Measurements from ENCODE around the gene IQSEC1. TPM values are rescaled to one million over a fixed set of nuclear protein-coding genes. Genes with fewer than 3 reads are reported as not detected.

Gene IQSEC1
- total and polyA plus RNA-seq, 10 of the 15 experiments (the other 5 are each of a cell fraction or from before 2014, with no cell fraction given), result 0.92 to 55.2 (median 8.5) TPM

DNA sequence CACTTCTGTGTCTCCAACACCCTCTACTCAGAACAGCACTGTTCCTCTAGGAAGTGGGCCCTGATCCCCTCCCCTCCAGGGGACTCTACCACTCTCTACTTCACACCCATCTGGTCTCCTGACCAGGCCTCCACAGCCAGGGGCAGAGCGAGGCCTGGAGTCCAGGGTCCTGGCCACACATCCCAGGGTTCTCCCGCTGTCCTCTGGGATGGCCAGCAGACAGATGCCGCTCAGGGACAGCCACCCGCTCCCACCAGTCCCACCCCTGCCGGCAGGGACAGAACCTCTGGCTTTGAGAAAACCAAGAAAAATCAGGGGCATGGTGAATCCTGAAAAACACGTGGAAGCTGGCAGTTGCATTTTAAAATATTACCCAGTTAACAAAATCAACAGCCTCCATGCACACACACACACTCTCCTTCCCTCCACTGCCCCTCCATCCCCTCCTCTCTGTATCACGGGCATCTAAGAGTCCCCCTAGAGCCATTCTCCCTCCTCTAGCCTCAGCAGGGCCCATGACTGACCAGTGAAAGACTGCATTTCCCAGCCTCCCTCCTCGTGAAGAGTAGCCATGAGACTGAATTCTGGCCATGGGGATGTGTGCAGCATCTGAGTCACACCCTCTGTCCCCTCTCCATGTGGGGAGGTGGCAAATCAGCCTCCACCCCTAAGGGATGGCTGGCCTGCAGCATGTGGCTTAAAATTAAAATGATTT, 32.1 kb upstream of the IQSEC1 start:
- Histone ChIP-seq H3K4me2 (ENCODE audit: control insufficient read depth, insufficient read depth) (no peak overlapping the region), H3K4me3 (no peak overlapping the region), H3K27ac (ENCODE audit: control insufficient read depth, insufficient read depth) (no peak overlapping the region), H3K9ac (ENCODE audit: control insufficient read depth, insufficient read depth, low read length) (no peak overlapping the region), H2AFZ (ENCODE audit: control insufficient read depth, low read depth, low read length) (no peak overlapping the region), H3K27me3 (replicated peaks in 1 of 2; ENCODE audit: control insufficient read depth in 2 of 2, insufficient read depth in 2 of 2, low read length in 1 of 2) (no peaks in the 10 kb centered on the region), H3K9me3 (replicated peaks; ENCODE audit: control insufficient read depth, insufficient read depth, low read length) (no peaks in the 10 kb centered on the region), H3K79me2 (ENCODE audit: control insufficient read depth, insufficient read depth, low read length) (no peaks in the 10 kb centered on the region), H4K20me1 (ENCODE audit: control insufficient read depth, insufficient read depth) (no peaks in the 10 kb centered on the region), H3K36me3 (ENCODE audit: control insufficient read depth in 2 of 2, insufficient read depth in 2 of 2, low read length in 1 of 2) (no peaks in the 10 kb centered on the region), H3K4me1 (ENCODE audit: control insufficient read depth, insufficient read depth, low read length) (peaks cover 1% of the 10 kb centered on the region)
- ChIA-PET RAD21 (ENCODE audit: unreplicated experiment) (no interaction called here), SMC1A (ENCODE audit: uncharacterized antibody, unreplicated experiment) (no interaction called here), CTCF (interaction anchor here (6.5 kb wide), 1 partner anchor 13 kb away, joined by 46 read pairs; no protein-coding TSS in a partner anchor), POLR2A (no interaction called here)
- intact Hi-C loops (cut with micrococcal nuclease; ENCODE audit: unreplicated experiment) (no loop called here), in situ Hi-C loops (cut with MboI) (no loop called here)
- BruUV-seq (replicated peaks), result no TSS peak
- ATAC-seq (no peak), DNase-seq (ENCODE audit: low read depth, low spot score) (no peak), FAIRE-seq (no peak)
- 40% methylated on average over 8 of the region's 8 CpGs for WGBS (ENCODE audit: insufficient coverage, insufficient replicate concordance, low lambda C conversion rate, missing lambda C conversion rate)
- TF ChIP-seq IRF4 (IDR thresholded peaks at IDR 0.05; ENCODE audit: low read depth, low read length) (no peak), BHLHE40 (IDR thresholded peaks at IDR 0.05; ENCODE audit: borderline replicate concordance in 1 of 2, low read depth in 2 of 2, low read length in 1 of 2) (no peak), RFX5 (IDR thresholded peaks at IDR 0.05; ENCODE audit: low read depth, low read length) (no peak), YBX1 (IDR thresholded peaks at IDR 0.05) (no peak), ZNF622 (IDR thresholded peaks at IDR 0.05) (no peak), IKZF1 (conservative IDR thresholded peaks at IDR 0.05) (no peak), BCL11A (IDR thresholded peaks at IDR 0.05; ENCODE audit: low read depth, low read length) (no peak), NR2C1 (IDR thresholded peaks at IDR 0.05) (no peak), MEF2B (IDR thresholded peaks at IDR 0.05; ENCODE audit: partially characterized antibody, poor library complexity, severe bottlenecking) (no peak), LARP7 (IDR thresholded peaks at IDR 0.05) (no peak), PAX8 (IDR thresholded peaks at IDR 0.05) (no peak)
- TF ChIP-seq, protein P1, sequence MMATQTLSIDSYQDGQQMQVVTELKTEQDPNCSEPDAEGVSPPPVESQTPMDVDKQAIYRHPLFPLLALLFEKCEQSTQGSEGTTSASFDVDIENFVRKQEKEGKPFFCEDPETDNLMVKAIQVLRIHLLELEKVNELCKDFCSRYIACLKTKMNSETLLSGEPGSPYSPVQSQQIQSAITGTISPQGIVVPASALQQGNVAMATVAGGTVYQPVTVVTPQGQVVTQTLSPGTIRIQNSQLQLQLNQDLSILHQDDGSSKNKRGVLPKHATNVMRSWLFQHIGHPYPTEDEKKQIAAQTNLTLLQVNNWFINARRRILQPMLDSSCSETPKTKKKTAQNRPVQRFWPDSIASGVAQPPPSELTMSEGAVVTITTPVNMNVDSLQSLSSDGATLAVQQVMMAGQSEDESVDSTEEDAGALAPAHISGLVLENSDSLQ (IDR thresholded peaks at IDR 0.05), result no peak
- TF ChIP-seq, protein P2, sequence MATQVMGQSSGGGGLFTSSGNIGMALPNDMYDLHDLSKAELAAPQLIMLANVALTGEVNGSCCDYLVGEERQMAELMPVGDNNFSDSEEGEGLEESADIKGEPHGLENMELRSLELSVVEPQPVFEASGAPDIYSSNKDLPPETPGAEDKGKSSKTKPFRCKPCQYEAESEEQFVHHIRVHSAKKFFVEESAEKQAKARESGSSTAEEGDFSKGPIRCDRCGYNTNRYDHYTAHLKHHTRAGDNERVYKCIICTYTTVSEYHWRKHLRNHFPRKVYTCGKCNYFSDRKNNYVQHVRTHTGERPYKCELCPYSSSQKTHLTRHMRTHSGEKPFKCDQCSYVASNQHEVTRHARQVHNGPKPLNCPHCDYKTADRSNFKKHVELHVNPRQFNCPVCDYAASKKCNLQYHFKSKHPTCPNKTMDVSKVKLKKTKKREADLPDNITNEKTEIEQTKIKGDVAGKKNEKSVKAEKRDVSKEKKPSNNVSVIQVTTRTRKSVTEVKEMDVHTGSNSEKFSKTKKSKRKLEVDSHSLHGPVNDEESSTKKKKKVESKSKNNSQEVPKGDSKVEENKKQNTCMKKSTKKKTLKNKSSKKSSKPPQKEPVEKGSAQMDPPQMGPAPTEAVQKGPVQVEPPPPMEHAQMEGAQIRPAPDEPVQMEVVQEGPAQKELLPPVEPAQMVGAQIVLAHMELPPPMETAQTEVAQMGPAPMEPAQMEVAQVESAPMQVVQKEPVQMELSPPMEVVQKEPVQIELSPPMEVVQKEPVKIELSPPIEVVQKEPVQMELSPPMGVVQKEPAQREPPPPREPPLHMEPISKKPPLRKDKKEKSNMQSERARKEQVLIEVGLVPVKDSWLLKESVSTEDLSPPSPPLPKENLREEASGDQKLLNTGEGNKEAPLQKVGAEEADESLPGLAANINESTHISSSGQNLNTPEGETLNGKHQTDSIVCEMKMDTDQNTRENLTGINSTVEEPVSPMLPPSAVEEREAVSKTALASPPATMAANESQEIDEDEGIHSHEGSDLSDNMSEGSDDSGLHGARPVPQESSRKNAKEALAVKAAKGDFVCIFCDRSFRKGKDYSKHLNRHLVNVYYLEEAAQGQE (IDR thresholded peaks at IDR 0.05; ENCODE audit: low read depth, low read length), result no peak
- TF ChIP-seq, protein P3, sequence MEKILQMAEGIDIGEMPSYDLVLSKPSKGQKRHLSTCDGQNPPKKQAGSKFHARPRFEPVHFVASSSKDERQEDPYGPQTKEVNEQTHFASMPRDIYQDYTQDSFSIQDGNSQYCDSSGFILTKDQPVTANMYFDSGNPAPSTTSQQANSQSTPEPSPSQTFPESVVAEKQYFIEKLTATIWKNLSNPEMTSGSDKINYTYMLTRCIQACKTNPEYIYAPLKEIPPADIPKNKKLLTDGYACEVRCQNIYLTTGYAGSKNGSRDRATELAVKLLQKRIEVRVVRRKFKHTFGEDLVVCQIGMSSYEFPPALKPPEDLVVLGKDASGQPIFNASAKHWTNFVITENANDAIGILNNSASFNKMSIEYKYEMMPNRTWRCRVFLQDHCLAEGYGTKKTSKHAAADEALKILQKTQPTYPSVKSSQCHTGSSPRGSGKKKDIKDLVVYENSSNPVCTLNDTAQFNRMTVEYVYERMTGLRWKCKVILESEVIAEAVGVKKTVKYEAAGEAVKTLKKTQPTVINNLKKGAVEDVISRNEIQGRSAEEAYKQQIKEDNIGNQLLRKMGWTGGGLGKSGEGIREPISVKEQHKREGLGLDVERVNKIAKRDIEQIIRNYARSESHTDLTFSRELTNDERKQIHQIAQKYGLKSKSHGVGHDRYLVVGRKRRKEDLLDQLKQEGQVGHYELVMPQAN (conservative IDR thresholded peaks at IDR 0.05), result no peak
- TF ChIP-seq, protein P4, sequence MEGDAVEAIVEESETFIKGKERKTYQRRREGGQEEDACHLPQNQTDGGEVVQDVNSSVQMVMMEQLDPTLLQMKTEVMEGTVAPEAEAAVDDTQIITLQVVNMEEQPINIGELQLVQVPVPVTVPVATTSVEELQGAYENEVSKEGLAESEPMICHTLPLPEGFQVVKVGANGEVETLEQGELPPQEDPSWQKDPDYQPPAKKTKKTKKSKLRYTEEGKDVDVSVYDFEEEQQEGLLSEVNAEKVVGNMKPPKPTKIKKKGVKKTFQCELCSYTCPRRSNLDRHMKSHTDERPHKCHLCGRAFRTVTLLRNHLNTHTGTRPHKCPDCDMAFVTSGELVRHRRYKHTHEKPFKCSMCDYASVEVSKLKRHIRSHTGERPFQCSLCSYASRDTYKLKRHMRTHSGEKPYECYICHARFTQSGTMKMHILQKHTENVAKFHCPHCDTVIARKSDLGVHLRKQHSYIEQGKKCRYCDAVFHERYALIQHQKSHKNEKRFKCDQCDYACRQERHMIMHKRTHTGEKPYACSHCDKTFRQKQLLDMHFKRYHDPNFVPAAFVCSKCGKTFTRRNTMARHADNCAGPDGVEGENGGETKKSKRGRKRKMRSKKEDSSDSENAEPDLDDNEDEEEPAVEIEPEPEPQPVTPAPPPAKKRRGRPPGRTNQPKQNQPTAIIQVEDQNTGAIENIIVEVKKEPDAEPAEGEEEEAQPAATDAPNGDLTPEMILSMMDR (IDR thresholded peaks at IDR 0.05 in 2 of 3, conservative IDR thresholded peaks at IDR 0.05 in 1 of 3; ENCODE audit: control insufficient read depth in 2 of 3, extremely low read depth in 1 of 3, insufficient read depth in 1 of 3, low read depth in 3 of 3, low read length in 3 of 3), result no peak

Data from GM12878 (cell line).